HG03097 (cell line): ENCODE data around the gene GJC3.

Source experiments
- ATAC-seq: cut with Tn5 transposase; IDR thresholded peaks from one replicate; pipeline ENCODE4 v1.9.1; 2021; ENCODE audit not compliant: unreplicated experiment, low FRiP score

GJC3 gene

DNA sequence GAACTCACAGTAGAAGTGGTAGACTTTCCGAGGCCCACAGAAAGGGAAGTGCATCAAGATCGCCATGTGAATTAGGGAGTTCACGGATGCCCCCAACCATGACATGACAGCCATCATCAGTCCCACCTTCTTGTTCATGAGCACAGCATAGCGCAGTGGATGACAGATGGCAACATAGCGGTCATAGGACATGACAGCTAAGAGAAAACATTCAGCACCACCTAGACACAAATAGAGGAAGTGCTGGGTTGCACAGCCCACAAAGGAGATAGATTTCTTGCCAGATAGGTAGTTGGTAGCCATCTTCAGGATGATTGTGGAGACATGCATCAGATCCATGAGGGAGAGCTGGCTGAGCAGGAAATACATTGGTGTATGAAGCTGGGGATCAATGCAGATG lies 52.9 kb downstream of the GJC3 start:
- ATAC-seq, result no peak
